GM18861 (cell line): Measurements from ENCODE around the gene TMEM143.
"Not testable (repeated sequence)": the region's sequence is repeated elsewhere in the genome, so short reads cannot be mapped to it uniquely, and the experiment has no call there.

Experiments used
- ATAC-seq: cut with Tn5 transposase; IDR thresholded peaks from one replicate; pipeline ENCODE4 v1.9.1; 2021; ENCODE audit not compliant: unreplicated experiment

Gene TMEM143

GRCh38 chr19:48391100-48392005, 27.6 kb upstream of the TMEM143 start, which contains the start of gene KDELR1:
Gene KDELR1 (minus strand): TSS chr19:48391551. CDS start chr19:48391358, 193 bp downstream.
- no peak for ATAC-seq

- ATAC-seq, result no peak
These were observed 26.7 kb upstream of the TMEM143 start for GRCh38 chr19:48390188-48391099.

- ATAC-seq, result no peak
These were observed 23.2 kb upstream of the TMEM143 start for GRCh38 chr19:48386981-48387380.

- no peak for ATAC-seq
These were observed 21.8 kb upstream of the TMEM143 start for GRCh38 chr19:48385461-48386087.

GRCh38 chr19:48382286-48382685, 18.5 kb upstream of the TMEM143 start:
- ATAC-seq, result no peak

- no peak for ATAC-seq
These were observed 17.6 kb upstream of the TMEM143 start for GRCh38 chr19:48381178-48381950.

GRCh38 chr19:48379058-48379457, 15.3 kb upstream of the TMEM143 start:
- ATAC-seq, result no peak

GRCh38 chr19:48378194-48378570, 14.4 kb upstream of the TMEM143 start:
- no peak for ATAC-seq

- no peak for ATAC-seq
These were observed 9.8 kb upstream of the TMEM143 start for GRCh38 chr19:48373567-48373966.

GRCh38 chr19:48372904-48373303, 9.2 kb upstream of the TMEM143 start:
- ATAC-seq, result no peak

GRCh38 chr19:48371771-48372170, 8.0 kb upstream of the TMEM143 start:
- not testable (repeated sequence) for ATAC-seq

GRCh38 chr19:48371367-48371766, 7.6 kb upstream of the TMEM143 start:
- ATAC-seq, result no peak

GRCh38 chr19:48370955-48371354, 7.2 kb upstream of the TMEM143 start:
- no peak for ATAC-seq

- ATAC-seq, result no peak
These were observed 5.2 kb upstream of the TMEM143 start for GRCh38 chr19:48368936-48369335.

- no peak for ATAC-seq
These were observed 4.1 kb upstream of the TMEM143 start for GRCh38 chr19:48367855-48368254.

GRCh38 chr19:48365602-48366001, 1.9 kb upstream of the TMEM143 start:
- ATAC-seq, result no peak

GRCh38 chr19:48364598-48365348, 1.0 kb upstream of the TMEM143 start:
- ATAC-seq, result no peak

GRCh38 chr19:48363500-48363809, 285 bp downstream of the TMEM143 start:
- ATAC-seq, result no peak

GRCh38 chr19:48362716-48363499, 832 bp downstream of the TMEM143 start:
- peak; percentile 39 for ATAC-seq
